ENCODE results near the gene ANKFN1. TPM values are rescaled to one million over a fixed set of nuclear protein-coding genes. Genes with fewer than 3 reads are reported as not detected.

ANKFN1 gene
- total RNA-seq, 1 donor from 2014 or later: 0.21 TPM

GRCh38 chr17:56440419-56440818 is 287.1 kb downstream of the ANKFN1 start:
- Mint-ChIP-seq H3K4me3 (no peak overlapping the region), H3K36me3 (ENCODE audit: low read depth) (no peaks in the 10 kb centered on the region), H3K9me3 (no peaks in the 10 kb centered on the region), H3K4me1 (no peaks in the 10 kb centered on the region), H3K27me3 (ENCODE audit: low read depth) (no peaks in the 10 kb centered on the region), H3K27ac (ENCODE audit: unreplicated experiment) (no peak overlapping the region)
- no peak for TF ChIP-seq CTCF (conservative IDR thresholded peaks at IDR 0.05)
- DNase-seq (ENCODE audit: low read depth, low spot score): no peak

GRCh38 chr17:56441308-56441707 is 288.0 kb downstream of the ANKFN1 start:
- Mint-ChIP-seq H3K27ac (ENCODE audit: unreplicated experiment) (no peak overlapping the region), H3K4me3 (no peak overlapping the region), H3K36me3 (ENCODE audit: low read depth) (no peaks in the 10 kb centered on the region), H3K27me3 (ENCODE audit: low read depth) (no peaks in the 10 kb centered on the region), H3K9me3 (no peaks in the 10 kb centered on the region), H3K4me1 (no peaks in the 10 kb centered on the region)
- no peak for TF ChIP-seq CTCF (conservative IDR thresholded peaks at IDR 0.05)
- DNase-seq (ENCODE audit: low read depth, low spot score): no peak

GRCh38 chr17:56445692-56446411 is 292.6 kb downstream of the ANKFN1 start:
- Mint-ChIP-seq H3K27me3 (ENCODE audit: low read depth) (peaks cover 2% of the 10 kb centered on the region), H3K9me3 (no peaks in the 10 kb centered on the region), H3K36me3 (ENCODE audit: low read depth) (no peaks in the 10 kb centered on the region), H3K27ac (ENCODE audit: unreplicated experiment) (no peak overlapping the region), H3K4me1 (no peaks in the 10 kb centered on the region), H3K4me3 (no peak overlapping the region)
- no peak for DNase-seq (ENCODE audit: low read depth, low spot score)
- no peak for TF ChIP-seq CTCF (conservative IDR thresholded peaks at IDR 0.05)

- Mint-ChIP-seq H3K4me3 (no peak overlapping the region), H3K36me3 (ENCODE audit: low read depth) (no peaks in the 10 kb centered on the region), H3K4me1 (no peaks in the 10 kb centered on the region), H3K27me3 (ENCODE audit: low read depth) (peaks cover 2% of the 10 kb centered on the region), H3K27ac (ENCODE audit: unreplicated experiment) (no peak overlapping the region), H3K9me3 (no peaks in the 10 kb centered on the region)
- TF ChIP-seq CTCF (conservative IDR thresholded peaks at IDR 0.05): no peak
- no peak for DNase-seq (ENCODE audit: low read depth, low spot score)
Measured at GRCh38 chr17:56447171-56447570, 293.9 kb downstream of the ANKFN1 start.

GRCh38 chr17:56448371-56448770 is 295.1 kb downstream of the ANKFN1 start:
- H3K27me3 Mint-ChIP-seq (ENCODE audit: low read depth): peaks cover 2% of the 10 kb centered on the region

More at GRCh38 chr17:56448371-56448770, 295.1 kb downstream of the ANKFN1 start:
- no peaks in the 10 kb centered on the region for H3K9me3 Mint-ChIP-seq
- no peak for DNase-seq (ENCODE audit: low read depth, low spot score)
- H3K36me3 Mint-ChIP-seq (ENCODE audit: low read depth): no peaks in the 10 kb centered on the region
- H3K27ac Mint-ChIP-seq (ENCODE audit: unreplicated experiment): no peak overlapping the region
- no peak for TF ChIP-seq CTCF (conservative IDR thresholded peaks at IDR 0.05)
- H3K4me1 Mint-ChIP-seq: no peaks in the 10 kb centered on the region
- no peak overlapping the region for H3K4me3 Mint-ChIP-seq

Data from neural crest cell (in vitro differentiated cells).